SU-DHL-6 (cell line): ENCODE data around the gene MCTP1.

Experiments
- H2AFZ ChIP-seq: fragments of 200-600 bp; sonication (generic); 2 replicates; pipeline ENCODE4 v1.6.1; 2014; ENCODE audit warnings: low read depth, mild to moderate bottlenecking, moderate library complexity, mixed read lengths, antibody characterized with exemption, low read length; ENCODE audit not compliant: severe bottlenecking
- H3F3A ChIP-seq: fragments of 200-600 bp; shearing (Covaris generic); 2 replicates; pipeline ENCODE4 v1.6.0; 2016; ENCODE audit warnings: antibody characterized with exemption, mild to moderate bottlenecking; ENCODE audit not compliant: insufficient read depth
- H3K27ac ChIP-seq: fragments of 200-600 bp; sonication (generic); 2 replicates; pipeline ENCODE4 v1.5.1; 2016; ENCODE audit warnings: low read depth, mild to moderate bottlenecking, low read length, moderate library complexity, mixed read lengths
- H3K27me3 ChIP-seq: fragments of 200-600 bp; sonication (generic), shearing (Covaris generic); 2 replicates; pipeline ENCODE4 v1.6.0; 2014; ENCODE audit warnings: mild to moderate bottlenecking, low read length
- H3K36me3 ChIP-seq: fragments of 200-600 bp; sonication (generic); 2 replicates; pipeline ENCODE4 v1.6.1; 2014; ENCODE audit warnings: mild to moderate bottlenecking, low read length, mixed read lengths
- H3K4me2 ChIP-seq: fragments of 300-600, 200-600 bp; shearing (Covaris generic), sonication (generic); 2 replicates; pipeline ENCODE4 v1.6.0; 2014; ENCODE audit warnings: low read length, low read depth, mild to moderate bottlenecking; ENCODE audit not compliant: poor library complexity, severe bottlenecking
- H3K4me3 ChIP-seq: fragments of 200-600 bp; sonication (generic); 2 replicates; pipeline ENCODE4 v1.5.1; 2014; ENCODE audit warnings: antibody characterized with exemption, low read length, mild to moderate bottlenecking, mixed read lengths; ENCODE audit not compliant: insufficient read depth, poor library complexity, severe bottlenecking
- H3K79me2 ChIP-seq: fragments of 200-600 bp; sonication (generic); 2 replicates; pipeline ENCODE4 v1.6.1; 2014; ENCODE audit warnings: mild to moderate bottlenecking, low read length, moderate library complexity; ENCODE audit not compliant: insufficient read depth
- H3K9ac ChIP-seq: fragments of 200-600 bp; sonication (generic); 2 replicates; pipeline ENCODE4 v1.7.0; 2014; ENCODE audit warnings: mild to moderate bottlenecking, low read length
- H3K9me2 ChIP-seq: fragments of 200-600 bp; sonication (generic); replicated peaks from 2 replicates; pipeline ENCODE4 v1.6.1; 2014; ENCODE audit warnings: low read length; ENCODE audit not compliant: insufficient read depth
- H3K9me3 ChIP-seq: fragments of 200-600 bp; sonication (generic); 2 replicates; pipeline ENCODE4 v1.6.1; 2014; ENCODE audit warnings: low read length, mixed read lengths; ENCODE audit not compliant: insufficient read depth
- H4K20me1 ChIP-seq: fragments of 200-600 bp; sonication (generic); 2 replicates; pipeline ENCODE4 v1.6.1; 2014; ENCODE audit warnings: low read depth, mild to moderate bottlenecking, antibody characterized with exemption, low read length, moderate library complexity, mixed read lengths
- CTCF ChIP-seq: fragments of 200-600 bp; sonication (generic); IDR thresholded peaks from one replicate; pipeline ENCODE4 v1.5.1; 2017; ENCODE audit warnings: antibody characterized with exemption, mild to moderate bottlenecking, low read length, moderate library complexity; ENCODE audit not compliant: insufficient read depth, poor library complexity, severe bottlenecking
- EZH2phosphoT487 ChIP-seq: fragments of 200-600 bp; sonication (generic), shearing (Covaris generic); conservative IDR thresholded peaks from 2 replicates; pipeline ENCODE4 v1.6.1; 2018; ENCODE audit warnings: mild to moderate bottlenecking, antibody characterized with exemption, low read length, moderate library complexity, mixed read lengths

MCTP1 gene

GRCh38 chr5:94788527-94788926, 496.4 kb downstream of the MCTP1 start:
- Histone ChIP-seq H2AFZ (no peak overlapping the region), H3K9ac (no peak overlapping the region), H3K9me3 (no peaks in the 10 kb centered on the region)

GRCh38 chr5:94784536-94785505, 500.1 kb downstream of the MCTP1 start:
- Histone ChIP-seq H3K4me2 (no peak overlapping the region), H3K9me3 (no peaks in the 10 kb centered on the region), H3K27me3 (no peaks in the 10 kb centered on the region), H3K36me3 (no peaks in the 10 kb centered on the region), H3K27ac (no peak overlapping the region), H4K20me1 (no peaks in the 10 kb centered on the region), H2AFZ (no peak overlapping the region), H3F3A (no peaks in the 10 kb centered on the region), H3K4me3 (no peak overlapping the region), H3K9ac (no peak overlapping the region), H3K79me2 (no peaks in the 10 kb centered on the region), H3K9me2 (no peaks in the 10 kb centered on the region)
- no peak for TF ChIP-seq CTCF
- TF ChIP-seq EZH2phosphoT487, result no peak

More at GRCh38 chr5:94788527-94788926, 496.4 kb downstream of the MCTP1 start:
- H3K27ac ChIP-seq, result no peak overlapping the region
- H3K9me2 ChIP-seq, result no peaks in the 10 kb centered on the region
- H3K36me3 ChIP-seq, result no peaks in the 10 kb centered on the region
- H3F3A ChIP-seq, result no peaks in the 10 kb centered on the region
- H3K27me3 ChIP-seq, result no peaks in the 10 kb centered on the region
- TF ChIP-seq CTCF (no peak), EZH2phosphoT487 (no peak)
- H3K79me2 ChIP-seq, result no peaks in the 10 kb centered on the region
- no peak overlapping the region for H3K4me2 ChIP-seq
- no peaks in the 10 kb centered on the region for H4K20me1 ChIP-seq
- H3K4me3 ChIP-seq, result no peak overlapping the region

GRCh38 chr5:94782383-94782782, 502.5 kb downstream of the MCTP1 start:
- Histone ChIP-seq H3K9ac (no peak overlapping the region), H3K4me3 (no peak overlapping the region), H3F3A (no peaks in the 10 kb centered on the region), H3K27me3 (no peaks in the 10 kb centered on the region), H3K4me2 (no peak overlapping the region), H3K36me3 (no peaks in the 10 kb centered on the region), H3K79me2 (no peaks in the 10 kb centered on the region), H3K27ac (no peak overlapping the region), H3K9me3 (no peaks in the 10 kb centered on the region), H2AFZ (no peak overlapping the region), H4K20me1 (no peaks in the 10 kb centered on the region), H3K9me2 (no peaks in the 10 kb centered on the region)
- TF ChIP-seq EZH2phosphoT487 (no peak), CTCF (no peak)
